Breast epithelium (tissue), 3 donors: ENCODE measurements around the gene PTPRN2.

Experiments
- CTCF ChIP-seq, 3 donors: fragments of 450-650 bp; IDR thresholded peaks; one replicate each; pipeline ENCODE4 v1.5.1; 2016 to 2017; ENCODE audit warnings: antibody characterized with exemption in 3 of 3, mild to moderate bottlenecking in 3 of 3, moderate library complexity in 3 of 3
- POLR2AphosphoS5 ChIP-seq, 3 donors: sonication (generic); formaldehyde crosslinking; IDR thresholded peaks; one replicate each; pipeline ENCODE4 v1.6.1; 2017; ENCODE audit warnings: antibody characterized with exemption in 3 of 3

GRCh38 chr7:157824011-157824818, 763.4 kb downstream of the PTPRN2 start:
- no peak for TF ChIP-seq CTCF (IDR thresholded peaks at IDR 0.05)
- TF ChIP-seq POLR2AphosphoS5 (IDR thresholded peaks at IDR 0.05) = no peak
